SK-N-SH (cell line): Measurements from ENCODE around the gene MYO7A. TPM values are rescaled to one million over a fixed set of nuclear protein-coding genes. Genes with fewer than 3 reads are reported as not detected.

ENCODE experiments used
- CTCF ChIA-PET: fragments of 300-600, 350-600 bp; formaldehyde crosslinking; extraction: SDS; loops from one replicate; lab custom pipeline; 2021; lab: Yijun Ruan, JAX
- POLR2A ChIA-PET: fragments of 350-600 bp; sonication (Branson Sonifier 250); formaldehyde crosslinking; extraction: SDS; loops from one replicate; lab custom pipeline; 2020; ENCODE audit warnings: antibody characterized with exemption, inconsistent platforms; lab: Yijun Ruan, JAX
- DNase-seq: peaks from one replicate; pipeline ENCODE4 v3.0.0; 2012
- H2AFZ ChIP-seq: fragments of 200-600 bp; sonication (generic); 2 replicates; pipeline ENCODE4 v1.8.1; 2016; ENCODE audit warnings: antibody characterized with exemption, mild to moderate bottlenecking, low read depth
- H3F3A ChIP-seq: fragments of 200-600 bp; sonication (generic); replicated peaks from 2 replicates; pipeline ENCODE3; 2016; ENCODE audit warnings: antibody characterized with exemption, mild to moderate bottlenecking; ENCODE audit not compliant: insufficient read depth
- H3K27ac ChIP-seq, 2 experiments: fragments of 200-500 bp in 1 of 2; fragments of 200-600 bp in 1 of 2; sonication (Bioruptor generic) in 1 of 2; sonication (generic), shearing (Covaris generic) in 1 of 2; 2 replicates each; pipeline versions ENCODE4 v1.5.1 to v1.6.1; 2014 to 2016; ENCODE audit warnings: low read depth in 2 of 2, inconsistent platforms in 1 of 2, low read length in 1 of 2, mild to moderate bottlenecking in 1 of 2, mixed read lengths in 1 of 2
- H3K27me3 ChIP-seq: fragments of 200-600 bp; sonication (generic), shearing (Covaris generic); 2 replicates; pipeline ENCODE4 v1.6.1; 2016; ENCODE audit warnings: mixed run types; ENCODE audit not compliant: insufficient read depth
- H3K36me3 ChIP-seq, 2 experiments: fragments of 200-500 bp in 1 of 2; fragments of 200-600 bp in 1 of 2; sonication (Bioruptor generic) in 1 of 2; sonication (generic) in 1 of 2; replicated peaks in 1 of 2; 2 replicates each; pipeline versions ENCODE3 to v1.5.1; 2014 to 2016; ENCODE audit warnings: low read length in 1 of 2, mild to moderate bottlenecking in 1 of 2; ENCODE audit not compliant: insufficient read depth in 2 of 2, control insufficient read depth in 1 of 2
- H3K4me1 ChIP-seq, 2 experiments: fragments of 200-500 bp in 1 of 2; fragments of 200-600 bp in 1 of 2; sonication (Bioruptor generic) in 1 of 2; sonication (generic), shearing (Covaris generic) in 1 of 2; 2 replicates each; pipeline versions ENCODE4 v1.5.1 to v1.6.1; 2014 to 2016; ENCODE audit warnings: low read depth in 1 of 2, low read length in 1 of 2, mixed run types in 1 of 2; ENCODE audit not compliant: insufficient read depth in 2 of 2, control insufficient read depth in 1 of 2
- H3K4me2 ChIP-seq: fragments of 200-600 bp; sonication (generic), shearing (Covaris generic); 2 replicates; pipeline ENCODE4 v1.6.1; 2017; ENCODE audit warnings: mixed run types
- H3K4me3 ChIP-seq, 2 experiments: fragments of 200-500 bp in 1 of 2; fragments of 200-600 bp in 1 of 2; sonication (Bioruptor generic) in 1 of 2; sonication (generic), shearing (Covaris generic) in 1 of 2; 2 replicates each; pipeline versions ENCODE4 v1.5.1 to v1.8.1; 2014 to 2016; ENCODE audit warnings: low read depth in 2 of 2, inconsistent platforms in 1 of 2, low read length in 1 of 2, mild to moderate bottlenecking in 1 of 2, mixed read lengths in 1 of 2, moderate library complexity in 1 of 2
- H3K79me2 ChIP-seq: fragments of 200-600 bp; sonication (generic); 2 replicates; pipeline ENCODE4 v1.8.1; 2017; ENCODE audit warnings: mild to moderate bottlenecking; ENCODE audit not compliant: insufficient read depth
- H3K9ac ChIP-seq: fragments of 200-600 bp; sonication (generic); 2 replicates; pipeline ENCODE4 v1.6.1; 2017; ENCODE audit warnings: mixed run types
- H3K9me2 ChIP-seq: fragments of 200-600 bp; sonication (generic); 2 replicates; pipeline ENCODE4 v1.6.1; 2017; ENCODE audit warnings: mixed run types
- H3K9me3 ChIP-seq: fragments of 200-600 bp; sonication (generic); 2 replicates; pipeline ENCODE4 v1.6.1; 2017; ENCODE audit warnings: mixed run types, mild to moderate bottlenecking, moderate library complexity
- H4K20me1 ChIP-seq: fragments of 200-600 bp; sonication (generic); 2 replicates; pipeline ENCODE4 v1.6.1; 2017; ENCODE audit warnings: mild to moderate bottlenecking, mixed run types; ENCODE audit not compliant: insufficient read depth
- EP300 ChIP-seq, 2 experiments: IDR thresholded peaks; 2 replicates each; pipeline versions ENCODE4 v1.4.0 to v1.6.1; 2012; ENCODE audit warnings: borderline replicate concordance in 1 of 2, low read depth in 1 of 2, low read length in 1 of 2
- FOSL2 ChIP-seq: IDR thresholded peaks from 2 replicates; pipeline ENCODE4 v1.4.0; 2012; ENCODE audit warnings: low read depth, mild to moderate bottlenecking, moderate library complexity, borderline replicate concordance
- GABPA ChIP-seq: IDR thresholded peaks from 2 replicates; pipeline ENCODE4 v1.4.0; 2012; ENCODE audit warnings: low read depth, mild to moderate bottlenecking
- MAX ChIP-seq: IDR thresholded peaks from 2 replicates; pipeline ENCODE4 v1.4.0; 2012; ENCODE audit warnings: low read depth
- NFIC ChIP-seq: IDR thresholded peaks from 2 replicates; pipeline ENCODE4 v1.4.0; 2012; ENCODE audit warnings: borderline replicate concordance
- PBX3 ChIP-seq: IDR thresholded peaks from 2 replicates; pipeline ENCODE4; 2012
- REST ChIP-seq: IDR thresholded peaks from 2 replicates; pipeline ENCODE4 v1.6.1; 2012; ENCODE audit warnings: mild to moderate bottlenecking, low read depth, low read length, moderate library complexity
- SIN3A ChIP-seq: IDR thresholded peaks from 2 replicates; pipeline ENCODE4 v1.6.1; 2012; ENCODE audit warnings: low read depth, mild to moderate bottlenecking, low read length, moderate library complexity, borderline replicate concordance
- TEAD4 ChIP-seq: IDR thresholded peaks from 2 replicates; pipeline ENCODE4 v1.4.0; 2012; ENCODE audit warnings: mild to moderate bottlenecking, borderline replicate concordance; ENCODE audit not compliant: insufficient read depth
- WGBS: methylation state at CpG from one replicate; pipeline ENCODE4 v1.1.6; 2017; ENCODE audit warnings: low lambda C conversion rate; 5-methylcytosine and 5-hydroxymethylcytosine counted together
- polyA plus RNA-seq, 3 experiments: library from polyadenylated mRNA; depleted of rRNA; stranded (reverse); fragments of >200 nt; gene quantifications; 2 replicates each; pipeline ENCODE4 v1.2.3, GENCODE V29; 2012

MYO7A gene
- polyA plus RNA-seq, 1 of the 3 experiments (the other 2 are of a cell fraction), result 0.08 TPM

GRCh38 chr11:77244277-77245027 lies 116.4 kb downstream of the MYO7A start (continued):
- TF ChIP-seq REST (no peak), TEAD4 (peak; percentile 73; the same call in 1 of the 2 replicates), GABPA (0 out of 2 replicates have a peak, but pooled peaks have one; percentile 11), NFIC (peak; percentile 67), MAX (0 out of 2 replicates have a peak, but pooled peaks have one; percentile 14), PBX3 (peak; percentile 89), EP300 (IDR thresholded peaks at IDR 0.05; ENCODE audit: borderline replicate concordance in 1 of 2, low read depth in 1 of 2, low read length in 1 of 2) (0 out of 4 replicates have a peak, but pooled peaks of 1 of the 2 experiments have one; percentile 61)

GRCh38 chr11:77249427-77249826 lies 121.4 kb downstream of the MYO7A start:
- TF ChIP-seq SIN3A (no peak), FOSL2 (0 out of 2 replicates have a peak, but pooled peaks have one; percentile 18)
- POLR2A ChIA-PET, result no interaction called here

More at GRCh38 chr11:77249427-77249826, 121.4 kb downstream of the MYO7A start:
- Histone ChIP-seq H3K9me3 (0 out of 2 replicates have a peak, but pooled peaks cover 7% of the 10 kb centered on the region), H4K20me1 (no peaks in the 10 kb centered on the region), H3K9ac (no peak overlapping the region), H3K4me2 (no peak overlapping the region), H3K9me2 (no peaks in the 10 kb centered on the region), H3K4me3 (no peak overlapping the region), H3K27me3 (no peaks in the 10 kb centered on the region), H3F3A (peaks cover 24% of the 10 kb centered on the region), H3K79me2 (no peaks in the 10 kb centered on the region), H3K27ac (no peak overlapping the region), H3K36me3 (no peaks in the 10 kb centered on the region), H3K4me1 (peaks cover 0 to 6% of the 10 kb centered on the region in 2 experiments; a peak in 1 of 4 replicates), H2AFZ (no peak overlapping the region)
- 59% methylated on average over 3 of the region's 3 CpGs for WGBS
- CTCF ChIA-PET, result interaction anchor here (1.5 kb wide), 1 partner anchor 61 kb away, joined by 3 read pairs; no protein-coding TSS in a partner anchor
- DNase-seq, result no peak
